Measurements from ENCODE around the gene FAM20C. TPM values are rescaled to one million over a fixed set of nuclear protein-coding genes. Genes with fewer than 3 reads are reported as not detected.

FAM20C gene
- total RNA-seq, 1 donor from 2014 or later: 10.0 TPM

DNA sequence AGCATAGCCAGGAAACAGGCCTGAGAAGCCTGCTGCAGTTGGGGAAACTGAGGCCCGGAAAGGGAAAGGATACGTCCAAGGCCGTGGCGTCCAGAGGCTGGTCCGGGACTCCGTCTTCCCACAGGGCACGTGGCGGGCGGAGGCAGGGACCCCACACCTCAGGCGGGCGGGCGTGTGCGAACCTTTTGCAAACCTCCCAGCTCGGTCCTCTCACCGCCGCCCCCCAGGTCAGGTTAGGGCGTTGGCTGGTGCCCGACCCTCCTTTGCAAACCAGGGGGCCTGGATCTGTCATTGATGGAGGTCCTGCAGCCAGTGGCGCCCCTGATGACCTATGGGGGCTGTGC lies 19.3 kb downstream of the FAM20C start:
- Histone ChIP-seq H3K9me3 (ENCODE audit: insufficient read depth, low read depth, low read length) (no peaks in the 10 kb centered on the region), H3K27ac (ENCODE audit: low read depth, low read length) (no peak overlapping the region), H3K79me2 (ENCODE audit: insufficient read depth, low read length) (peaks cover 51% of the 10 kb centered on the region), H3K4me3 (ENCODE audit: insufficient read depth, low read depth, low read length) (no peak overlapping the region), H3K4me1 (ENCODE audit: insufficient read depth, low read length) (peaks cover 12% of the 10 kb centered on the region), H3K4me2 (ENCODE audit: low read length) (no peak overlapping the region), H3K36me3 (ENCODE audit: insufficient read depth, low read length) (no peaks in the 10 kb centered on the region), H4K20me1 (ENCODE audit: insufficient read depth, low read length) (peaks cover 81% of the 10 kb centered on the region), H3K9ac (ENCODE audit: low read length) (no peak overlapping the region), H3K27me3 (ENCODE audit: insufficient read depth, low read length) (no peaks in the 10 kb centered on the region), H2AFZ (ENCODE audit: low read depth, low read length) (no peak overlapping the region)
- no peaks in the 10 kb centered on the region for H3K27me3 Mint-ChIP-seq (ENCODE audit: low read depth, unreplicated experiment)
- no peaks in the 10 kb centered on the region for H3K9me3 Mint-ChIP-seq (ENCODE audit: unreplicated experiment)
- FAIRE-seq (no peak), DNase-seq (ENCODE audit: low read depth) (no peak)
- no peak overlapping the region for H3K27ac Mint-ChIP-seq (ENCODE audit: unreplicated experiment)
- TF ChIP-seq, protein P1, sequence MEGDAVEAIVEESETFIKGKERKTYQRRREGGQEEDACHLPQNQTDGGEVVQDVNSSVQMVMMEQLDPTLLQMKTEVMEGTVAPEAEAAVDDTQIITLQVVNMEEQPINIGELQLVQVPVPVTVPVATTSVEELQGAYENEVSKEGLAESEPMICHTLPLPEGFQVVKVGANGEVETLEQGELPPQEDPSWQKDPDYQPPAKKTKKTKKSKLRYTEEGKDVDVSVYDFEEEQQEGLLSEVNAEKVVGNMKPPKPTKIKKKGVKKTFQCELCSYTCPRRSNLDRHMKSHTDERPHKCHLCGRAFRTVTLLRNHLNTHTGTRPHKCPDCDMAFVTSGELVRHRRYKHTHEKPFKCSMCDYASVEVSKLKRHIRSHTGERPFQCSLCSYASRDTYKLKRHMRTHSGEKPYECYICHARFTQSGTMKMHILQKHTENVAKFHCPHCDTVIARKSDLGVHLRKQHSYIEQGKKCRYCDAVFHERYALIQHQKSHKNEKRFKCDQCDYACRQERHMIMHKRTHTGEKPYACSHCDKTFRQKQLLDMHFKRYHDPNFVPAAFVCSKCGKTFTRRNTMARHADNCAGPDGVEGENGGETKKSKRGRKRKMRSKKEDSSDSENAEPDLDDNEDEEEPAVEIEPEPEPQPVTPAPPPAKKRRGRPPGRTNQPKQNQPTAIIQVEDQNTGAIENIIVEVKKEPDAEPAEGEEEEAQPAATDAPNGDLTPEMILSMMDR (IDR thresholded peaks at IDR 0.05; ENCODE audit: insufficient read depth, low read depth, low read length): no peak
- TF ChIP-seq EZH2 (IDR thresholded peaks at IDR 0.05; ENCODE audit: insufficient read depth, low read length): no peak
- peaks cover 2% of the 10 kb centered on the region for H3K36me3 Mint-ChIP-seq (ENCODE audit: low read depth, unreplicated experiment)
- peaks cover 14% of the 10 kb centered on the region for H3K4me1 Mint-ChIP-seq (ENCODE audit: low read depth, unreplicated experiment)
- H3K4me3 Mint-ChIP-seq (ENCODE audit: unreplicated experiment): no peak overlapping the region

DNA sequence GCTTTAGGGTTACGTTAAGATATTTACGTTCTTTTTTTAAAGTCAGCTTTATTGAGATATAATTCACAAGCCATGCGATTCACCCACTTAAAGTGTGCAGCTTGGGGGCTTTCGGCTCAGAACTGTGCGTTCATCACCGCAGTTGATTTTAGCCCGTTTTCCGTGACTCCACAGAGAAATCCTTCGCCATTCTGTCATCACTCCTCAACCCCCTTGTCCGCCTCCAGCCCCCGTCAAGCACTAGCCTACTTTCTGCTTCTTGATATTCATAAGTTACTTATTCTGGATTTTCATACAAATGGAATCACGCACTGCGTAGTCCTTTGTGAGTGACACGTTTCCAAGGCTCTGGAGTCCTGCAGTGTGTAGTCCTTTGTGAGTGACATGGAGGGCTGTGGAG lies 20.4 kb downstream of the FAM20C start:
- TF ChIP-seq, protein P1 (IDR thresholded peaks at IDR 0.05; ENCODE audit: insufficient read depth, low read depth, low read length): no peak
- no peak for TF ChIP-seq EZH2 (IDR thresholded peaks at IDR 0.05; ENCODE audit: insufficient read depth, low read length)
- Histone ChIP-seq H3K27me3 (ENCODE audit: insufficient read depth, low read length) (no peaks in the 10 kb centered on the region), H3K9ac (ENCODE audit: low read length) (no peak overlapping the region), H3K27ac (ENCODE audit: low read depth, low read length) (no peak overlapping the region), H3K4me2 (ENCODE audit: low read length) (no peak overlapping the region), H3K4me3 (ENCODE audit: insufficient read depth, low read depth, low read length) (no peak overlapping the region), H2AFZ (ENCODE audit: low read depth, low read length) (no peak overlapping the region), H3K4me1 (ENCODE audit: insufficient read depth, low read length) (peaks cover 12% of the 10 kb centered on the region), H4K20me1 (ENCODE audit: insufficient read depth, low read length) (peaks cover 86% of the 10 kb centered on the region), H3K36me3 (ENCODE audit: insufficient read depth, low read length) (no peaks in the 10 kb centered on the region), H3K79me2 (ENCODE audit: insufficient read depth, low read length) (peaks cover 58% of the 10 kb centered on the region), H3K9me3 (ENCODE audit: insufficient read depth, low read depth, low read length) (no peaks in the 10 kb centered on the region)
- no peak for DNase-seq (ENCODE audit: low read depth)
- Mint-ChIP-seq H3K27ac (ENCODE audit: unreplicated experiment) (no peak overlapping the region), H3K4me1 (ENCODE audit: low read depth, unreplicated experiment) (peaks cover 16% of the 10 kb centered on the region), H3K27me3 (ENCODE audit: low read depth, unreplicated experiment) (peaks cover 2% of the 10 kb centered on the region), H3K4me3 (ENCODE audit: unreplicated experiment) (no peak overlapping the region), H3K9me3 (ENCODE audit: unreplicated experiment) (no peaks in the 10 kb centered on the region), H3K36me3 (ENCODE audit: low read depth, unreplicated experiment) (peaks cover 2% of the 10 kb centered on the region)
- FAIRE-seq: no peak

DNA sequence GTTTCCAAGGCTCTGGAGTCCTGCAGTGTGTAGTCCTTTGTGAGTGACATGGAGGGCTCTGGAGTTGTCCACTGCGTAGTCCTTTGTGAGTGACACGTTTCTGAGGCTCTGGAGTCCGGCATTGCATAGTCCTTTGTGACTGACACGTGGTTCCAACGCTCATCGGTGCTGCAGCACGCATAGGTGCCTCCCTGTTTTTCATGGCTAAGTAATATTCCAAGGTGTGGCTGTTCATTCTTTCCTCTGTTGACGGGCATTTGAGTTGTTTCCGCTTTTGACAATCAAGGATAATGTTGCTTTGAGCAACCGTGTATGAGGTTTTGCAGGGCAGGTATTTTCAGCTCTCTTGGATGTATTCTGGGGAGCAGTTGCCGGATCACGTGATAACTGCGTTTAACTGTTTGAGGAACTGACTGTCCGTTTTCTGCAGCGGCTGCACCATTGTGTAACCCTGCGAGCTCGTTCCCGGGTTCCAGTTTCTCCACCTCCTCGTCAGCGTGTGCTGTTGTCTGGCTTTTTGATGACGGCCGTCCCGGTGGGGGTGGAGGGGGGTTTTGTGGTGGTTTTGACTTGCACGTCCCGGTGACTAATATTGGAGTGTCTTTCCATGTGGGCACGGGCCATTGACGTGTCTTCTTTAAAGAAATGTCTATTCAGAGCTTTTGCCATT lies 21.1 kb downstream of the FAM20C start:
- H3K27ac Mint-ChIP-seq (ENCODE audit: unreplicated experiment): no peak overlapping the region
- H3K36me3 ChIP-seq (ENCODE audit: insufficient read depth, low read length): no peaks in the 10 kb centered on the region

More for the DNA sequence above, 21.1 kb downstream of the FAM20C start:
- H2AFZ ChIP-seq (ENCODE audit: low read depth, low read length): no peak overlapping the region
- peaks cover 2% of the 10 kb centered on the region for H3K36me3 Mint-ChIP-seq (ENCODE audit: low read depth, unreplicated experiment)
- TF ChIP-seq EZH2 (IDR thresholded peaks at IDR 0.05; ENCODE audit: insufficient read depth, low read length): no peak
- TF ChIP-seq, protein P1 (IDR thresholded peaks at IDR 0.05; ENCODE audit: insufficient read depth, low read depth, low read length): no peak
- no peaks in the 10 kb centered on the region for H3K9me3 ChIP-seq (ENCODE audit: insufficient read depth, low read depth, low read length)
- no peak overlapping the region for H3K27ac ChIP-seq (ENCODE audit: low read depth, low read length)
- no peak overlapping the region for H3K4me3 Mint-ChIP-seq (ENCODE audit: unreplicated experiment)
- H3K9ac ChIP-seq (ENCODE audit: low read length): no peak overlapping the region
- peaks cover 54% of the 10 kb centered on the region for H3K79me2 ChIP-seq (ENCODE audit: insufficient read depth, low read length)
- no peak for FAIRE-seq
- H3K4me3 ChIP-seq (ENCODE audit: insufficient read depth, low read depth, low read length): no peak overlapping the region
- DNase-seq (ENCODE audit: low read depth): peak; percentile 71
- H3K4me1 Mint-ChIP-seq (ENCODE audit: low read depth, unreplicated experiment): peaks cover 16% of the 10 kb centered on the region
- peaks cover 86% of the 10 kb centered on the region for H4K20me1 ChIP-seq (ENCODE audit: insufficient read depth, low read length)
- H3K4me1 ChIP-seq (ENCODE audit: insufficient read depth, low read length): peaks cover 12% of the 10 kb centered on the region
- H3K4me2 ChIP-seq (ENCODE audit: low read length): no peak overlapping the region
- peaks cover 2% of the 10 kb centered on the region for H3K27me3 Mint-ChIP-seq (ENCODE audit: low read depth, unreplicated experiment)
- no peaks in the 10 kb centered on the region for H3K27me3 ChIP-seq (ENCODE audit: insufficient read depth, low read length)
- no peaks in the 10 kb centered on the region for H3K9me3 Mint-ChIP-seq (ENCODE audit: unreplicated experiment)

Measured in astrocyte (in vitro differentiated cells and primary cell).